OCI-LY7 (cell line): ENCODE results near the gene POLE4.

Experiments
- EZH2phosphoT487 ChIP-seq: fragments of 200-600 bp; sonication (generic); IDR thresholded peaks from 2 replicates; pipeline ENCODE4 v1.6.1; 2018; ENCODE audit warnings: low read depth, borderline replicate concordance, mild to moderate bottlenecking, mixed run types, antibody characterized with exemption, low read length, moderate library complexity, mixed read lengths
- TF ChIP-seq, protein P1 (sequence below): fragments of 200-600 bp; sonication (generic); conservative IDR thresholded peaks from 2 replicates; pipeline ENCODE4 v1.5.1; 2014; ENCODE audit warnings: mild to moderate bottlenecking, antibody characterized with exemption, low read length, moderate library complexity, mixed read lengths

DNA sequence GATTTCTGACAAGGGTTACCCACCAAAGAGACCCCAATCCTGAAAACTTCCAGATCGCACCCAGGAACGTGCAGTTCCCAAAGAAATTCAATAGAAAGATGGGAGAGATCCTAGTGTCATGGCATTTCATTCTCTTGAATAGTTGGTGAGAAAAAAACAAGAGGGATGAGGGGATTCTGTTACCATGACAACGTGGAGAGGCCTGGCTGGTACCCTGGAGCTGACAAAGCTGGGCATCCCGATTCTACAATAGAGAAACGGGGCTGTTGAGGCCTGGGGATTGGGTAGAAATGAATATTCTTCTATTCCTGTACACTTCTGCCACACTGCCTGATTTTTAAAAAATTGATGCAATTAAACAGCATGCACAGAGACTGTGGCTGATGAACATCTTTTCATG lies 41.0 kb downstream of the POLE4 start:
- TF ChIP-seq, protein P1, sequence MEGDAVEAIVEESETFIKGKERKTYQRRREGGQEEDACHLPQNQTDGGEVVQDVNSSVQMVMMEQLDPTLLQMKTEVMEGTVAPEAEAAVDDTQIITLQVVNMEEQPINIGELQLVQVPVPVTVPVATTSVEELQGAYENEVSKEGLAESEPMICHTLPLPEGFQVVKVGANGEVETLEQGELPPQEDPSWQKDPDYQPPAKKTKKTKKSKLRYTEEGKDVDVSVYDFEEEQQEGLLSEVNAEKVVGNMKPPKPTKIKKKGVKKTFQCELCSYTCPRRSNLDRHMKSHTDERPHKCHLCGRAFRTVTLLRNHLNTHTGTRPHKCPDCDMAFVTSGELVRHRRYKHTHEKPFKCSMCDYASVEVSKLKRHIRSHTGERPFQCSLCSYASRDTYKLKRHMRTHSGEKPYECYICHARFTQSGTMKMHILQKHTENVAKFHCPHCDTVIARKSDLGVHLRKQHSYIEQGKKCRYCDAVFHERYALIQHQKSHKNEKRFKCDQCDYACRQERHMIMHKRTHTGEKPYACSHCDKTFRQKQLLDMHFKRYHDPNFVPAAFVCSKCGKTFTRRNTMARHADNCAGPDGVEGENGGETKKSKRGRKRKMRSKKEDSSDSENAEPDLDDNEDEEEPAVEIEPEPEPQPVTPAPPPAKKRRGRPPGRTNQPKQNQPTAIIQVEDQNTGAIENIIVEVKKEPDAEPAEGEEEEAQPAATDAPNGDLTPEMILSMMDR: no peak
- no peak for TF ChIP-seq EZH2phosphoT487
